ENCODE results near the gene MGAT4A.
"Not testable (repeated sequence)": the region's sequence is repeated elsewhere in the genome, so short reads cannot be mapped to it uniquely, and the experiment has no call there.

The MGAT4A gene

DNA sequence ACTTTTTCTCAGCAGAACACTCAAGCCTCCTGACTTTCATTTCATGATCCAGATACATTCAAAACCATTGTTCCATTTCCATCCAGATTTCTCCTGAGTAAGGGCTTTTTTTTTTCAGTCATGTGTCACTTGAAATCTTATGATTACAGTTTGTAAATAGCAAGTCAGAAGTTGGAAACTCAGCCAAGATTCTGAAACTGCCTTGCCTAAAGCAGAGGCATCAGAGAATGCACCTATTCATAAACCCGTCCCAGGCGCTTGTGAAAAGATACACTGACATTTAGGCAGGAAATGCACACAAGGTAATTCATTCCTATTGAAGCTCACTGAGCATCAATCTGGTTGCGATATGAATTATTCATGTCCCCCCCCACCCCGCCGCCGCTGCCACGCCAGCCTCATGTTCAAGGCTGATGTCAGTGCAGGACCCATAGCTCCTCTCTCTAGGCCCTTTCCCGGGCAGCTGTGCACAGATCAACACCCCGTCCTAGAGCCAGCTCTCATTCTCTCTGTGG, 30.4 kb upstream of the MGAT4A start:
- in situ Hi-C loops (cut with HindIII; ENCODE audit: low sequenced_read_pairs): no loop called here

DNA sequence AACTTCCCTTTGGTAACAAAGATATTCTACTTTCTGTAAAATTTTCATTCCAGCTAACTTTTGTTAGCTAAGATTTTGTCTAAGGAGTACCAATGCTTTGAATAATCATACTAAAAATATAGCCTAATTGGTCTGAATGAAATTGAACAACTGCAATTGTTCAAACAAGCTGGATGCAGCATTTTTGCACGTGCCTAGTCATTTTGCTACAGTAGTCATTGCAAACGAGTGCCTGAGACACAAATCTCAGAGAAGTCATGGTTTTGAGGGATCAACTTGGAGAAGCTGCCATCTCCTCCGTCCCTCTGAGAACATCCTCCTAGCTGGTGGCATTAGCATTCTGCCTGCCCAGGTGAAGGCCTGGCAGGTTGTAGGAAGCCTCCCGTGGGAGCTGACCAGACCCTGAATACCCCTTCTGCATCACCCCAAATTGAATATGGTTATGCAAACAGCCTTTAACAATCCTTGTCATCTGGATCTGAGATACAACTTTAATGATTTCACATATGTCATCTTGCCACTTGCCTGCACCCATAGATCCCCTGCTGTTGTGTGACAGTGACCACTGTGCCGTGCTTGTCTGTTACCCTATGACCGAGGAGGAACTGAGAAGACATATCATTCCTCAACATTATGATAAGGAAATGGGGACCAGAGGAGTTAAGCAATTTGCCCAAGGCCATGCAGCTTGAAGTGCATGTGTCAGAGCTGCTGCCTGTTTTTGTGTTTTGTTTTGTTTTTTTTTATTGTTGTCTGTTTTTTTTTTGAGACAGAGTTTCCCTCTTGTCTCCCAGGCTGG, 29.1 kb upstream of the MGAT4A start:
- in situ Hi-C loops (cut with HindIII; ENCODE audit: low sequenced_read_pairs): no loop called here

DNA sequence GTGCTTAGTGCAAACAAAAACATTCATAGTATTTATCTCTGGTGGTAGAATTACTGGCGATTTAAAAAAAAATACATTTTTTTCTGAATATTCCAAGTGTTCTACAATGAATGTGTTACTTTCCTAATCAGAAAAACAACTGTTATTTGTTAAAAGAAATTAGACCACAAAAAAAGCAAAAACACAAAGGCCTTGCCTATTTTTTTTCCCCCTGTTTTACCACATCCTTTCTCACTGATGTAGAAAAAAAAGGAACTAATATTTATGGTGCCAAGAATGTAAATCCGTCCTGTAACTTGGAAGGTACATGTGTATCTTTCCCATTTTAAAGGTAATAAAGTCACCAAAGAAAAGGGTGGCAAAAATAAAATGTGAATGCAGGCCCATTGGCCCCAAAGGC, 28.4 kb upstream of the MGAT4A start:
- in situ Hi-C loops (cut with HindIII; ENCODE audit: low sequenced_read_pairs): no loop called here

DNA sequence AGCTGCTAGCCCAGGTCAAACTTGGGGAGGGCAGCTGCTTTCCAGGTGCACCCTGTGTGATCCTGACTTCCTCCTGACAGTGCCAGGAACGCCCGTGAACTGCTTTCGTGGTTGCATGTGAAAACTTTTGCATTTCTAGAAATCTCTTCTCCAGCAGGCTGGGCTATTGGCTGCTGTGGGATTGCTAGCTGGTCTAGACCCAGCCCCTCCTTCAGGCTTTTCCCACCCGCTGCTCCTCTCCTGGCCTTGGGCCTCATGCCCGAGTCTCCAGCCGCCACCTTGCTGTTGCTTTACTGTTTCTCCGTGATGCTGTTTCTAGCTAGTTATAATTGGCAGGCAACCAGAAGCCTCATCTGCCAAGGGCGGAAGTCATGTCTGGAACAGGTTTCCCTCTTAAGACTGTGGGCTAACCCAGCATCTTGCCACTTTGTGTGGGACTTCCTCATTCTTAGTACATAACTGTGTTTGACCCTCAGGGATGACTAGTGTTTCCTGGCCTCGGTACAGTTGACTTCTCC, 27.0 kb upstream of the MGAT4A start:
- in situ Hi-C loops (cut with HindIII; ENCODE audit: low sequenced_read_pairs): no loop called here

DNA sequence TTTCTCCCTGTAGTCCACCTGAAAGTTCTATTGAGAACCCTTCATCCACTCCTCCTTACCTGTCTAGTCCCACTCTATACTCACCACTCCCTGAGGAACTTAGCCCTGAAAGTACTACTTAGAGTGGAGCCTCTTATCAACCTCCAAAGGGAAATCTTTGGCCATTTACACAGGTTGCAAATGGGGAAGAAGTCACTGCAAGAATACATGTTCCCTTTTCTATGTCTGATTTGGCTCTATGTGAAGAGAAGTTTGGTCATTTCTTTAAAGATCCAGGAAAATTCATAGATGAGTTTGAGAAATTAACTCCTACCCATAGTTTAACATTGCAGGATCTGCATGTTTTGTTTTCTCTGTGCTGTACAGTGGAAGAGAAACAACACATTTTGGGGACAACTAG, 22.9 kb upstream of the MGAT4A start:
- in situ Hi-C loops (cut with HindIII; ENCODE audit: low sequenced_read_pairs): no loop called here

DNA sequence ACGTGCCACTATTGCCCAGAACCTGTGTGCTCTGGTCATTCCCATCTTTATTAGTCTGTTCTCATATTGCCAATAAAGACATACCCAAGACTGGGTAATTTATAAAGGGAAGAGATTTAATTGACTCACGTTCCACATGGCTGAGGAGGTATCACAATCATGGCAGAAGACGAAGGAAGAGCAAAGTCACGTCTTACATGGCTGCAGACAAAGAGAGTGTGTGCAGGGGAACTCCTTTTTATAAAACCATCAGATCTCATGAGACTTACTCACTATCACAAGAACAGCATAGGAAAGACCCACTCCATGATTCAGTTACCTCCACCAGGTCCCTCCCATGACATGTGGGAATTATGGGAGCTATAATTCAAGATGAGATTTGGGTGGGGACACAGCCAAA, 21.8 kb upstream of the MGAT4A start:
- in situ Hi-C loops (cut with HindIII; ENCODE audit: low sequenced_read_pairs): not testable (repeated sequence)

DNA sequence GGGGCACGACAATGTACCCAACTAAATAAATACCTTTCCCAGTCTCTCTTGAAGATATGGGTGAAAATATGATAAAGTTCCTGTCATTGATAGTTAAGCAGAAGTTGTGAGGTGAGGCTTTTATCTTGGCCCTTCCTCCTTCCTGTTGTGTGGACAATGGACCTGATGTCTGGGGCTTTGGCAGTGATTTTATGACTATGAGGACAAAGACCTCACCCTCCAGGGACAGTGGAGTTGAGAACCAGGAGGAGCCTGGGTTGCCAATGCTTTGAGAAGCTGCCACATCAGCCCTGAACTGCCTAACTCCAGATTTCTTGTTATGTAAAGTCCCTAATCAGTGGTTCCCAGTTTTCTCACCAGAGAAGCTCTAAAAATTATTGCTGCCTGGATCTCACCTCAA, 20.8 kb upstream of the MGAT4A start:
- in situ Hi-C loops (cut with HindIII; ENCODE audit: low sequenced_read_pairs): no loop called here

DNA sequence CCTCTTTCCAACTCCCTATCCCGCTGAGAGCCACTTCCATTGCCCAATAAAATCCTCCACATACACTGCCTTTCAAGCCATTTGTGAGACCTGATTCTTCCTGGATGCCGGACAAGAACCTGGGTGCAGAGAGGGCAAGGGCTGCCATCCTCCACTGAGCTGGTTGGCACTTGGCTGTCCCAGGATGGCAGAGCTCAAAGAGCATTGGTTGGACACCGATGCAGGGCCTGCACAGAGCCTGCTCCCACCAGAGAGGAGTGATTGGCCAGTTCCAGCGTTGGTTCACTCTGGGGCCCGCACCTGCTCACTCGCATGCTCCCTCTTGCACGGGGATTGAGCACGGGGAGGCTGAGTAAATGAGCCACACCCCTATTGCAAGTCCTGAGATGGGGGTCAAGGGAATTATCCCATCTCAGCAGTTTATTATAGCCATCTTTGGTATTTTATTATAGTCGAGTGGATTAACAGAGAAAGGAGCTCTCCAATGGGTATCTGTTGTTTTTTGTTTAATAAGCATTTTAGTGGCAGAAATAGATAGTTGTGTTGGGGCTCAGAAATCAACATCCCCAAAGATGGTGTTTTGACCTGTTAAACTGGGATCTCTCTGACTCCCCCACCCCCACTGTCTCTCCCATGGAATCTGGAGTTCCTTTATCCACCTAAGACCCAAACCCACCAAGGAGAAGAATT, 19.8 kb upstream of the MGAT4A start:
- in situ Hi-C loops (cut with HindIII; ENCODE audit: low sequenced_read_pairs): no loop called here

DNA sequence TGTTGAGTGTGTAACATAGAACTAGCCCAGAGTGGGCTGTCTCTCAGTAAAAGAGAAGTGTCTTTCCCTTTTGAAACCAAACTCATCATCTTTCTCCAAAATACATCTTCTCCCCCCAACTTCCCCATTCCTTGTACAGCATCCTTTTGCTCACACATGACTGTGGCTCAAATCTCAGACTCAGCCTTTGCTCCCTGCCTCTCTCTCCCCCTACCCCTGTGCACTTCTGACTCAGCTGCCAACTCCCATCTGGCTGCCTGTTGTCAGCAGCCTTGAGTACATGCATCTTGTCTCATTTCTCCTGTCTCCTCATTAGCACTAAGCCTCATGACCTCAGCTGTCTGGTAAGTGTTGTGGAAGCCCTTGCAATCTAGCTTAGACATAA, 18.1 kb upstream of the MGAT4A start:
- in situ Hi-C loops (cut with HindIII; ENCODE audit: low sequenced_read_pairs): no loop called here

DNA sequence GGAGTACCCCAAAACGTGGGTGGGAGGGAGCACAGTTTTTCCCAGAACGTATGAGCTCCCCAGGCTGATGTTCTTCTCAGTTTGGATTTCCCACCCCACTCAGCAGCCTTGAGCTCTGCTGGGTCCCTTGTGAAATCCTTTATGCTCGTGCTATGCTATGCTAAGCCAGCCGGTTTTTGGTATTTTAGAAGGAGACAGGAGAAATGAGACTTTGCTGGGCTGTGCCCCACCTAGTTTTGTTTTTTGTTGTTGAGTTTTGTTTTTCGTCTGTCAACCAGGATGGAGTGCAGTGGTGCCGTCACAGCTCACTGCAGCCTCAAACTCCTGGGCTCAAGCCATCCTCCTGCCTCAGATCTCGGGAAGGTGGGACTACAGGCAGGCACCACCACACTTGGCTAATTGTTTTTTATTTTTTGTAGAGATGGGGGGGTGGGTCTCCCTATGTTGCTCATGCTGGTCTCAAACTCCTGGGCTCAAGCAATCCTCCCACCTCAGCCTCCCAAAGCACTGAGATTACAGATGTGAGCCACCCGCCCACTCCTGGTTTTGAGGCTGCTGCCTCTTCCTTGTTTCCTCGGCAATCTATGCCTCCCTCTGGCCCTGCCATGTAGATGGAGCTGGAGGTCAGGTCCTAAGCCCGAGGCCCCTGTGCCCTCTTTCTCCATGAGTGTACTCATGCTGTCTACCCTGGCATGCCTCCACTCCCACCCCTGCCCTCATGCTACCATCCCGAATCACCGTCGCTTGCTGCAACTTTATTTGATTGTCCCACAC, 17.5 kb upstream of the MGAT4A start:
- in situ Hi-C loops (cut with HindIII; ENCODE audit: low sequenced_read_pairs): no loop called here

DNA sequence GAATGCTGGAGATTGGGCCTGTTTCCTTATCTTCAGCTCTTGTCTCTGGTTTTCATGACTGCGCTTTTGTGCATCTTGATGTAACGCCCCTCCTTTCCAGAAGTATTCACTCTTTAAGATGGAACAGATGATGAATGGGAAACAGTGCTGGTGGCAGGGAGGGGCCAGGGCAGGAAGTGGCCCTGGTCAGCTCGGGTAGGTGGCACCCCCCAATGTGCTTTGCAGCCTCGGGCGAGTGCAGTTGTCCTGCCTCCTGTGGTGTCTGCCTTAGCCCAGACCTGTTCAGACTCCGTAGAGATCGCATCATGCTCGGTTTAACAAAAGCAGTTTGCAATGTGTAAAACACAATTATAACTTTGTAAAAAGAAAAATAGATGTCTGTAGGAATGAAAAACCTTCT, 17.0 kb upstream of the MGAT4A start:
- in situ Hi-C loops (cut with HindIII; ENCODE audit: low sequenced_read_pairs): no loop called here

DNA sequence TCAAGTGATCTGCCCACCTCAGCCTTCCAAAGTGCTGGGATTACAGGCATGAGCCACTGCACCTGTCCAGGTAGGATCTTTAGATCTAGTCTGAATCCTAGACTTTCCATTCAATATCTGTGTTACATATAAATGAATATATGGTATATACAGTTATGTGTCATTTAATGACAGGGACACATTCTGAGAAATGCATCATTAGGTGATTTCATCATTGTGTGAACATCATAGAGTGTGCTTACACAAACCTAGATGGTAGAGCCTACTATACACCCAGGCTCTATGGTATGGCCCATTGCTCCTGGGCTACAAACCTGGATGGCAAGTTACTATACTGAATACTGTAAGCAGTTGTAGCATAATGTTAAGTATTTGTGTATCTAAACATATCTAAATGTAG, 15.5 kb upstream of the MGAT4A start:
- in situ Hi-C loops (cut with HindIII; ENCODE audit: low sequenced_read_pairs): no loop called here

DNA sequence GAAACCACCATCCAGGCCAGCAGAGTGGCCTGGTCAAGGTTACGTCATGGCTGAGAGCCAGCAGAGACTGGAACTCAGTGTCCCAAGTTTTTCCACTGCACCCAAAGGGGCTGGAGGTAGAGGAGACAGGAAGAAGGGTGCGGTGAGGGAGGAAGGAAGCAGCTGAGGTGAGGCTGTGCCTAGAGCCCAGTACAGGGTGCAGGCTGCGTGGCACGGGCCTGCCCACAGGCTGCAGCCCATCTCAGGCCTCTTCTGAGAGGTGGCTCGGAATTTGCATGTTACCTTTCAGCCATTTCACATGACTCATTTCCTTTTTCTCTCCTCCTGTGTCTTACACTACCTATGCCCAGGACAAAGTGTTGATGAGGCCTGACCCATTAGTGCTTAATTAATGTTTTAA, 13.7 kb upstream of the MGAT4A start:
- in situ Hi-C loops (cut with HindIII; ENCODE audit: low sequenced_read_pairs): loop anchor here (5.0 kb wide), 1 partner anchor 57 kb away; no protein-coding TSS in a partner anchor

DNA sequence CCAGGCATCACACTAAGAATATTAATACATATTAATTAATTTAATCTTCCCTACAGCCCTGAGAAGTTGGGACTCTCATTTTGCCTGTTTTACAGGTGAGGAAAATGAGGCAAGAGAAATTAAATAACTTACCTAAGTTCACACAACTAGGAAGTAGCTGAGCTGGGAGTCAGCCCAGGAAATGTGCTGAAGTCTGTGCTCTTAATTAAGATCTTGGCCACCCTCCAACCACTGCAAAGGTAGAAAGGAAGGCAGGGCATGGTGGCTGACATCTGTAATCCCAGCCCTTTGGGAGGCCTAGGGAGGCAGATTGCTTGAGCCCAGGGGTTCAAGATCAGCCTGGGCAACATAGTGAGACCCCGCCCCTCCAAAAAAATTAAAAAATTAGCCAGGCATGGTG, 12.9 kb upstream of the MGAT4A start:
- in situ Hi-C loops (cut with HindIII; ENCODE audit: low sequenced_read_pairs): loop anchor here (5.0 kb wide), 1 partner anchor 57 kb away; no protein-coding TSS in a partner anchor

DNA sequence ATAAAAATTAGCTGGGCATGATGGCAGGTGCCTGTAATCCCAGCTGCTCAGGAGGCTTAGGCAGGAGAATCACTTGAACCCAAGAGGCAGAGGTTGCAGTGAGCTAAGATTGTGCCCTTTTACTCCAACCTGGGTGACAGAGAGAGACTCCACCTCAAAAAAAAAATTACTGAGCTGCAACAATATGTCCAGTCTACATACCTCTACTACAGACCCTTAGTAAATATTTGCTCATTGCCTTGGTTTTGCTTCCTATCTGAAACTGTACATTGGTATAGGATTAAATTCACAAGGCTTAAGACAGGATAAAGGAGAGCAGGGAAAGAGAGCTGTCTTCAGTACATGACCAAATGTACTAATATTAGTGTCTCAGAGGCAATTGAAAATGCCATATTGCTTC, 8.1 kb upstream of the MGAT4A start:
- in situ Hi-C loops (cut with HindIII; ENCODE audit: low sequenced_read_pairs): no loop called here

DNA sequence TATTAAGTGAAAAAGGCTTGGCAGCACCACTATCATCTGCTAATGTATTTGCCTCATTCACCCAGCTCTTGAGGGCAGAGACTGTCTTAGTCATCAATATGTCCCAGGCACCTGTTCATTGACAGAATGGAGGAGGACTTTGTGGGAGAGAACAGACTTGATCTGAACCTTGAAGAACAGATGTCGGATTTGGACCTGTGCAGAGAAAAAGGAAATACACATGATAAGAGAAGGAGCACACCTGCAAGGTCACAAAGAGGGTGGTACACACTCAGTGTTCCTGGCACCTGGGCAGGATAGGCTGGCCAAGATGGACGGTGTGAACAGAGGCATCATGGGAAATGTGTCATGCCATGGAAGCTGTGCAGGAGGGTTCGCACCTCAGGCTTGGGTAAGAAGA, 7.4 kb upstream of the MGAT4A start:
- in situ Hi-C loops (cut with HindIII; ENCODE audit: low sequenced_read_pairs): no loop called here

DNA sequence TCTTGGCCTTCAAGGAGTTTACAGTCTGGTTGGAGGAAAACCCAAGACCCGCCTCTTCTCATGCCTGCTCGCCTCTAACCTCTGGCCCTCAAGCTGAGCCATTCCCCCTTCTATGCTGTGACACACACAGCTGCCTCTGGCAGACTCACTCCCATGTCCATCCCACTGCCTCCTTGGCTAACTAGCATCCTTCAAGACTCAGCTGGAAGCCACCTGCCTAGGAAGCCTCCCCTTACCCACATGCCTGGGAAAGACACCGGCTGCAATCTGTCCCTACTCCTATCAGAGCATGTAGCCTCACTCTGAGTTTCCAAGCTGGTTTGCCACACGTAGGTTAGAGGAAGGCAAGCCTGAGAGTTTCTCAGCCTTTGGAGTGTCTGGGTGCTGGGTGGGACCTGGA, 6.9 kb upstream of the MGAT4A start:
- in situ Hi-C loops (cut with HindIII; ENCODE audit: low sequenced_read_pairs): no loop called here

DNA sequence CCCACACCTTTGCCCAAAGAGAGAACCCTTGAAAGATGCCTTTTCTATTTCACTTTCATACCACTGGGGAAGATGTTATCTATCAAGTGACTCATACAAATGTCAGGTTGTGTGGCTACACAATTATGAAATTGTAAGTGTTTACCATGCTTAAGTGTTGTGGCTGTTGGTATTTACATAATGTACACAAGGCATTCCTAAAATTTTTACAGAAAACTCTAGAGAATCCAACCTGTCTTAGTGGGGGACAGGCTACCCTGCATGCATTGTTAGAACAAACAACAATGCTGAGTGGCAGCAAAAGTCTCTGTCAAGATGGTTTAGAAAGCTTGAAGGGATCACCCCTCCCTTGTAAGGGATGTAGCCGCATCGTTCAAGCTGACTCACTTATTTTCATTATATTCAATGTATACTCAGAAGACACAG, 5.5 kb upstream of the MGAT4A start:
- in situ Hi-C loops (cut with HindIII; ENCODE audit: low sequenced_read_pairs): no loop called here

DNA sequence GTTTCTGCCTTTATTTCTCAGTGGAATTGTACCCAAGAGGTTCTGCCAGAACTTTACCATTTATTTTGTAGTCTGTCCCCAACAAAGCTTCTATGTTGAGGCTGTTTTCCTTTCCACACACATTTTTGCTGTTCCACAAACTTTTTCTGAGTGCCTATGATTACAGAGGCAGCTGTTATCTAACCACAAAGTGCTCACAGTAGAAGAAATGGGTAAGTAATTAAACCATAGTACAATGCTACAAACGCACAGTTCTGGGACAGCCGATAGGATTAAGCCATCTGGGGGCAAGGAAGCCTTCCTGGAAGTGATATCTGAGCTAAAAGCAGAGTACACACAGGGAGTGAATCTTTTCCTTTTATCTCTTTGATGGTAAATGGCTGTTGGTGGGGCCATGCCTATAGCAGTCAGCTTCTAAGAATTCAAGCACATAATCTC, 3.9 kb upstream of the MGAT4A start:
- in situ Hi-C loops (cut with HindIII; ENCODE audit: low sequenced_read_pairs): loop anchor here (5.0 kb wide), 1 partner anchor 42 kb away; no protein-coding TSS in a partner anchor

DNA sequence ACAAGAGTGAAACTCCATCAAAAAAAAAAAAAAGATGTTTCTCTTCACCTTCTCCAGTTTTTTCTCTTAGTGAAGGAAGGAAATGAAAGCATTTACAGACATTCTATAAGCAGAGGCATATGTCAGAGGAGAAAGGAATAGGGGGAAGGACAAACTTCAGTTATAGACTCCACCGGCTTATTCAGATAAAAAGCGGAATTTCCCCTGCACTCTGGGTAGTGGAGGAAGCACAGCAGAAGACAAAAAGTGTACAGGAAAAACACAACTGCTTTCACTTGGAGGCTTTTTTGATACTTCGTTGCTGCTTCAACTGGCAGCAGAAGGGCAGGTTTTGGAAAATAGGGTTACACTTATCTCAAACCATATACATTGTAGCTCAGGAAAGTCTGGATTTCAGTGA, 3.2 kb upstream of the MGAT4A start:
- in situ Hi-C loops (cut with HindIII; ENCODE audit: low sequenced_read_pairs): loop anchor here (5.0 kb wide), 1 partner anchor 43 kb away; no protein-coding TSS in a partner anchor

All from endothelial cell of hepatic sinusoid (primary cell).